MM.1S (cell line): ENCODE measurements around the gene CDH22.

Experiments used
- DNase-seq: peaks from one replicate; pipeline ENCODE4 v3.0.0-alpha.2; 2015
- H2AFZ ChIP-seq: fragments of 300-600 bp; sonication (generic); 2 replicates; pipeline ENCODE4 v1.6.0; 2016; ENCODE audit warnings: antibody characterized with exemption, low read length
- H3F3A ChIP-seq: fragments of 300-600 bp; sonication (generic); 2 replicates; pipeline ENCODE4 v1.6.1; 2016; ENCODE audit warnings: mild to moderate bottlenecking, antibody characterized with exemption, low read length, moderate library complexity, mixed read lengths; ENCODE audit not compliant: insufficient read depth
- H3K27ac ChIP-seq: fragments of 300-600 bp; sonication (generic); 2 replicates; pipeline ENCODE4 v1.5.1; 2016; ENCODE audit warnings: mild to moderate bottlenecking, low read length
- H3K27me3 ChIP-seq: fragments of 300-600 bp; sonication (generic); replicated peaks from 2 replicates; pipeline ENCODE4 v1.6.0; 2016; ENCODE audit warnings: low read length; ENCODE audit not compliant: insufficient read depth
- H3K36me3 ChIP-seq: fragments of 300-600 bp; sonication (generic); replicated peaks from 2 replicates; pipeline ENCODE4 v1.6.1; 2016; ENCODE audit warnings: mild to moderate bottlenecking, low read length, mixed read lengths; ENCODE audit not compliant: insufficient read depth
- H3K4me1 ChIP-seq: fragments of 300-600 bp; sonication (generic); 2 replicates; pipeline ENCODE4 v1.6.1; 2016; ENCODE audit warnings: low read length, mixed read lengths
- H3K4me2 ChIP-seq: fragments of 300-600 bp; sonication (generic); 2 replicates; pipeline ENCODE4 v1.6.0; 2016; ENCODE audit warnings: low read depth, low read length
- H3K4me3 ChIP-seq: fragments of 300-600 bp; sonication (generic); 2 replicates; pipeline ENCODE4 v1.5.1; 2016; ENCODE audit warnings: low read length, mixed read lengths
- H3K79me2 ChIP-seq: fragments of 300-600 bp; sonication (generic); 2 replicates; pipeline ENCODE4 v1.6.1; 2016; ENCODE audit warnings: mixed run types, low read length, mixed read lengths
- H3K9ac ChIP-seq: fragments of 300-600 bp; sonication (generic); 2 replicates; pipeline ENCODE4 v1.6.1; 2016; ENCODE audit warnings: low read length, mixed read lengths
- H3K9me2 ChIP-seq: fragments of 300-600 bp; sonication (generic); replicated peaks from 2 replicates; pipeline ENCODE4 v1.6.1; 2016; ENCODE audit warnings: mild to moderate bottlenecking, low read length, mixed read lengths; ENCODE audit not compliant: insufficient read depth
- H3K9me3 ChIP-seq: fragments of 300-600 bp; sonication (generic); replicated peaks from 2 replicates; pipeline ENCODE4 v1.6.1; 2016; ENCODE audit warnings: mild to moderate bottlenecking, low read length, mixed read lengths; ENCODE audit not compliant: insufficient read depth
- H4K20me1 ChIP-seq: fragments of 300-600 bp; sonication (generic); 2 replicates; pipeline ENCODE4 v1.6.1; 2016; ENCODE audit warnings: mild to moderate bottlenecking, low read length, moderate library complexity, mixed read lengths; ENCODE audit not compliant: insufficient read depth
- EZH2 ChIP-seq: fragments of 300-600 bp; sonication (generic); optimal IDR thresholded peaks from 2 replicates; pipeline ENCODE3; 2017; ENCODE audit warnings: low read depth, mild to moderate bottlenecking, antibody characterized with exemption, low read length, mixed read lengths
- EZH2phosphoT487 ChIP-seq: fragments of 300-600 bp; sonication (generic); IDR thresholded peaks from 2 replicates; pipeline ENCODE4 v1.6.1; 2018; ENCODE audit warnings: antibody characterized with exemption, low read length
- TF ChIP-seq, protein P1 (sequence below): fragments of 300-600 bp; sonication (generic); IDR thresholded peaks from 2 replicates; pipeline ENCODE4 v1.5.1; 2016; ENCODE audit warnings: antibody characterized with exemption, low read length, mixed read lengths

The CDH22 gene

GRCh38 chr20:46243707-46244628, 64.3 kb downstream of the CDH22 start:
- Histone ChIP-seq H3K36me3 (no peaks in the 10 kb centered on the region), H3K27me3 (peaks cover 83% of the 10 kb centered on the region), H4K20me1 (no peaks in the 10 kb centered on the region), H3K4me1 (no peaks in the 10 kb centered on the region), H3K9me2 (no peaks in the 10 kb centered on the region), H3F3A (no peaks in the 10 kb centered on the region), H3K9me3 (no peaks in the 10 kb centered on the region), H3K4me2 (no peak overlapping the region), H3K27ac (no peak overlapping the region), H3K4me3 (no peak overlapping the region), H3K9ac (no peak overlapping the region), H3K79me2 (no peaks in the 10 kb centered on the region), H2AFZ (no peak overlapping the region)
- DNase-seq: no peak
- TF ChIP-seq EZH2phosphoT487: no peak
- TF ChIP-seq, protein P1, sequence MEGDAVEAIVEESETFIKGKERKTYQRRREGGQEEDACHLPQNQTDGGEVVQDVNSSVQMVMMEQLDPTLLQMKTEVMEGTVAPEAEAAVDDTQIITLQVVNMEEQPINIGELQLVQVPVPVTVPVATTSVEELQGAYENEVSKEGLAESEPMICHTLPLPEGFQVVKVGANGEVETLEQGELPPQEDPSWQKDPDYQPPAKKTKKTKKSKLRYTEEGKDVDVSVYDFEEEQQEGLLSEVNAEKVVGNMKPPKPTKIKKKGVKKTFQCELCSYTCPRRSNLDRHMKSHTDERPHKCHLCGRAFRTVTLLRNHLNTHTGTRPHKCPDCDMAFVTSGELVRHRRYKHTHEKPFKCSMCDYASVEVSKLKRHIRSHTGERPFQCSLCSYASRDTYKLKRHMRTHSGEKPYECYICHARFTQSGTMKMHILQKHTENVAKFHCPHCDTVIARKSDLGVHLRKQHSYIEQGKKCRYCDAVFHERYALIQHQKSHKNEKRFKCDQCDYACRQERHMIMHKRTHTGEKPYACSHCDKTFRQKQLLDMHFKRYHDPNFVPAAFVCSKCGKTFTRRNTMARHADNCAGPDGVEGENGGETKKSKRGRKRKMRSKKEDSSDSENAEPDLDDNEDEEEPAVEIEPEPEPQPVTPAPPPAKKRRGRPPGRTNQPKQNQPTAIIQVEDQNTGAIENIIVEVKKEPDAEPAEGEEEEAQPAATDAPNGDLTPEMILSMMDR: no peak

GRCh38 chr20:46242390-46242789, 65.9 kb downstream of the CDH22 start:
- H3K4me1 ChIP-seq: no peaks in the 10 kb centered on the region
- no peak overlapping the region for H2AFZ ChIP-seq
- H3K9me3 ChIP-seq: no peaks in the 10 kb centered on the region
- DNase-seq: no peak
- no peaks in the 10 kb centered on the region for H3K36me3 ChIP-seq
- no peak overlapping the region for H3K9ac ChIP-seq
- no peaks in the 10 kb centered on the region for H4K20me1 ChIP-seq
- H3F3A ChIP-seq: no peaks in the 10 kb centered on the region
- H3K27ac ChIP-seq: no peak overlapping the region
- TF ChIP-seq, protein P1: no peak
- no peak for TF ChIP-seq EZH2phosphoT487
- TF ChIP-seq EZH2: no peak
- peaks cover 82% of the 10 kb centered on the region for H3K27me3 ChIP-seq
- H3K79me2 ChIP-seq: no peaks in the 10 kb centered on the region
- H3K9me2 ChIP-seq: no peaks in the 10 kb centered on the region
- H3K4me3 ChIP-seq: no peak overlapping the region
- no peak overlapping the region for H3K4me2 ChIP-seq

DNA sequence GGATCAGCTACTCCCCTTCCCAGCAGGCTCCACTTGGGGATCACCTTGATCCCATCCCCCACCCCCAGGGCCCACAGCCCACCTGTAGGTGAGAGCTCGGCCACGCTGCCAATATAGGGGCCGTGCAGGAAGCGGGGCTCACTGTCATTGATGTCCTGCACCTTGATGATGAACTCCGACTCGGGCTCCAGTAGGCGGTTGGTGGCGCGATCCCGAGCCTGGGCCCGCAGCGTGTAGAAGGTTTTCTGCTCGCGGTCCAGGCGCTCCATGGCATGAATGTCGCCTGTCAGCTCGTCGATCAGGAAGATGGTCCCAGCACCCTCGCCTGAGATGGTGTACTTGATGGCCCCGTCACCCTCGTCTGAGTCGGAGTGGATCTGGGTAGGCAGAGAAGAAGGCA, 67.4 kb downstream of the CDH22 start:
- peaks cover 75% of the 10 kb centered on the region for H3K27me3 ChIP-seq
- no peak overlapping the region for H3K27ac ChIP-seq
- no peak overlapping the region for H3K4me2 ChIP-seq
- no peaks in the 10 kb centered on the region for H3F3A ChIP-seq
- no peak overlapping the region for H3K9ac ChIP-seq
- H3K79me2 ChIP-seq: no peaks in the 10 kb centered on the region
- no peaks in the 10 kb centered on the region for H3K4me1 ChIP-seq
- no peak for DNase-seq
- H4K20me1 ChIP-seq: no peaks in the 10 kb centered on the region
- H3K36me3 ChIP-seq: no peaks in the 10 kb centered on the region
- H3K9me3 ChIP-seq: no peaks in the 10 kb centered on the region
- H3K4me3 ChIP-seq: no peak overlapping the region
- H3K9me2 ChIP-seq: no peaks in the 10 kb centered on the region
- TF ChIP-seq EZH2phosphoT487 (no peak), EZH2 (no peak)
- TF ChIP-seq, protein P1: no peak
- H2AFZ ChIP-seq: no peak overlapping the region
